HAP-1 (cell line): ENCODE measurements around the gene LRG1.

ENCODE experiments used
- DNase-seq, 2 experiments: peaks; one replicate each; pipeline ENCODE4 v3.0.0-alpha.2; 2016 to 2020; ENCODE audit warnings: low spot score in 2 of 2
- H3K27me3 ChIP-seq: fragments of 250-450 bp; sonication (Bioruptor Pico); 2 replicates; pipeline ENCODE4 v1.5.1; 2020; ENCODE audit warnings: low read depth, mild to moderate bottlenecking, moderate library complexity
- H3K36me3 ChIP-seq: fragments of 250-450 bp; sonication (Bioruptor Pico); replicated peaks from 2 replicates; pipeline ENCODE4 v1.5.1; 2020; ENCODE audit warnings: mild to moderate bottlenecking
- H3K4me1 ChIP-seq: fragments of 250-450 bp; sonication (Bioruptor Pico); 2 replicates; pipeline ENCODE4 v1.5.1; 2020; ENCODE audit warnings: mild to moderate bottlenecking
- H3K4me3 ChIP-seq: fragments of 250-450 bp; sonication (Bioruptor Pico); 2 replicates; pipeline ENCODE4 v1.5.1; 2020; ENCODE audit warnings: mild to moderate bottlenecking, moderate library complexity
- H3K9me3 ChIP-seq: fragments of 250-450 bp; sonication (Bioruptor Pico); 2 replicates; pipeline ENCODE4 v1.5.1; 2020; ENCODE audit warnings: mild to moderate bottlenecking, moderate library complexity
- in situ Hi-C: fragments of 300-500 bp; cut with MboI; formaldehyde crosslinking; loops from 3 replicates; pipeline ENCODE4 v1.14.3; 2020; ENCODE audit warnings: low sequenced_read_pairs, inconsistent platforms, mixed read lengths

The LRG1 gene, protein sequence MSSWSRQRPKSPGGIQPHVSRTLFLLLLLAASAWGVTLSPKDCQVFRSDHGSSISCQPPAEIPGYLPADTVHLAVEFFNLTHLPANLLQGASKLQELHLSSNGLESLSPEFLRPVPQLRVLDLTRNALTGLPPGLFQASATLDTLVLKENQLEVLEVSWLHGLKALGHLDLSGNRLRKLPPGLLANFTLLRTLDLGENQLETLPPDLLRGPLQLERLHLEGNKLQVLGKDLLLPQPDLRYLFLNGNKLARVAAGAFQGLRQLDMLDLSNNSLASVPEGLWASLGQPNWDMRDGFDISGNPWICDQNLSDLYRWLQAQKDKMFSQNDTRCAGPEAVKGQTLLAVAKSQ

DNA sequence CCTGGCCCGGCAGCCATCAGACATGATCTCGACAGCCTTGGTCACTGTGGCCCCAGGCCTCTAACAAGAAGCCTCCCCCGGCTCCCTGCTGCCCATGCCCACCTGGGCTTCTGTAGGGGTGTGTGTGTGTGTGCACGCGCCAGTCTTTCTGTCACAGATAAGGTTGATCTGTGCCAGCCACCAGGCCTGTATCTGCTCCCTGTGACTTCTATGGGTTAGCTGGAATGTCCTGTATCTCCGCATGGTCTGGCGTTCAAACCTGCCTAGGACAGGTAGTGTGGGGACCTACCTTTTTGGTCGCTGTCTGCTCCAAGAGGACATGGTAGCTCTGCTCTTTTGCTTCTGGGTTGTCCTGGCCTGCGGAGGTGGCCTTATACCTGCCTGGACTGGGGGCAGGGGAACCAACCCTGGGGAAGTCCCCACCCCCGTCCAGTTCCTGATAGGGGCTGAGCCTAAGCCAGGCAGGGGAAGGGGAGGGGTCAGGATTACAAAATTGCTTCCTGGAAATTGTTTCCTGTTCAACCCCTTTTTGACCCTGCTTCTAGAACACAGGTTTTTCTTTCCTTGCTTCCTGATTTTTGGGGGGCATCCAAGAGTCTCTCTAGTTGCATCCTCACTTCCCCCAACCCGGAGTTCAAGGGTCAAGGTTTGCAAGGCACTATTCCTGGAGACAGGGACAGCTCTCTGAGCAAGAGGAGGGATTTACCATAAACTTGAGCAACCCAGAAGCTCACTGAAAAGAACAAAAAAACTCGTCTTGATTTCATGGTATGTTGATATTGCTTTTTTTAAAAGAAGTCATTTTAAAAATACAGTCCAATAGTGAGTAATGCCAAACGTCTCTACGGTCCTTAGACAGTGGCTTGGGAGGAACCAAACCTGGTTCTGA is at the start of gene LRG1:
Gene LRG1, minus strand, starts transcription at position 344 of the 889 bp plus-strand sequence. Its CDS starts 23 bp downstream, at position 321.
- Histone ChIP-seq H3K27me3 (no peaks in the 10 kb centered on the region), H3K36me3 (no peaks in the 10 kb centered on the region), H3K4me1 (peaks cover 8% of the 10 kb centered on the region), H3K9me3 (no peaks in the 10 kb centered on the region; the same call in 1 of the 2 replicates), H3K4me3 (no peak within 1 kb of the TSS)
- no peak for DNase-seq
- in situ Hi-C loops, result no loop called here

DNA sequence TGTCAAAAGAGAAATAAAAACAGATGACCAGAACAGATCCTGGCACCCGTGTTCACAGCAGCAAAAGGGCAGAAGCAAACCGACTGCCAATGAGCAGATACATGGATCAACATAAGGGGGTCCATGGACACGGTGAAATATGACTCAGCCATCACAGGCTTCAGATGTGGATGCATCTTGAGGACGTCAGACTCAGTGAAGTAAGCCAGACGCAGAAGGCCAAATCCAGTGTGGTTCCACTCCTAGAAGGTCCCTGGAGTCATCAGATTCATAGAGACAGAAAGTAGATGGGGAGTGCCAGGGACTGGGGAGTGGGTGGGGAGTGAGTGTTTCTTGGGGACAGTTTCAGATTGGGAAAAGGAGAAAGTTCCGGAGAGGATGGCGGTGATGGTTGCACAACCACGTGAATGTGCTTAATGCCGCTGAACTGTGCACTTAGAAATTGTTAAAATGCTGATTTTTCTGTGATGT is 48.5 kb upstream of the LRG1 start:
- no peaks in the 10 kb centered on the region for H3K27me3 ChIP-seq
- in situ Hi-C loops, result no loop called here
- peaks cover 7% of the 10 kb centered on the region; the same call in 1 of the 2 replicates for H3K4me1 ChIP-seq
- DNase-seq, result no peak
- H3K36me3 ChIP-seq, result no peaks in the 10 kb centered on the region
- H3K4me3 ChIP-seq, result no peak overlapping the region
- no peaks in the 10 kb centered on the region for H3K9me3 ChIP-seq

DNA sequence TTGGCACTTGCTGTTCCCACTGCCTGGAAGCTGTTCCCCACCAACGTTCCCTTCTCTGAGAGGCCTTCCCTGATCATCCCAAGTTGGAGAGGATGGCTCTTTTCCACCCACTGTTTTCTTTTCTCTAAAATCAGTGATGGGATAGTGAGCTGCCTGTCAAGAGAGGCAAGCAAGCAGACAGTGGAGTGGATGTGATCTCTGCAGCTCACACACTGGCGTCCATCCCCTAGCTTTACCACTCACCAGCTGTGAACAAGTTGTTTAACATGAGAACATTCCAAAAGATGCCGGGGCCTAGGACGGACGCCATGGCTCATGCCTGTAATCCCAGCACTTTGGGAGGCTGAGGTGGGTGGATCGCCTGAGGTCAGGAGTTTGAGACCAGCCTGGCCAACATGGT is 47.7 kb upstream of the LRG1 start:
- Histone ChIP-seq H3K9me3 (no peaks in the 10 kb centered on the region), H3K36me3 (no peaks in the 10 kb centered on the region), H3K4me1 (peaks cover 7% of the 10 kb centered on the region; the same call in 1 of the 2 replicates), H3K4me3 (no peak overlapping the region), H3K27me3 (no peaks in the 10 kb centered on the region)
- no peak for DNase-seq
- in situ Hi-C loops, result no loop called here

DNA sequence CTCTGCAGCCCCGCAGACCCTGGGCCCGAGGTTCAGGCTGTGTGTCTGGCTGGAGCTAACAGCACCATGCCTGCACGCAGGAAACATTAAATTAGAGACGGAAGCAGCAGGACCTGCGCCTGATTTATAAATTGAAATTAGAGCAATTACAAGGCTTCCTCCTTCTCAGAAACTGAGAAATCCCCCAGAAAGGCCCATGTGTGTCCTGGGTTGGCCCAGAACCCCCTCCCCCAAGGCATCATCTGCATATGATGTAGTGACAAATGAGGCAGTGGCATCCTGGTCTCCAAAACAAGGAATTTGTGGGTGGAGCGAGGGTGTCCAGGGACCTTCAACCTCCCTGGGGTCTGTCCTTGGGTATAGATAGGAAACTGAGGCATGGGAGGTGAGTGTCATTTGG is 46.9 kb upstream of the LRG1 start:
- H3K27me3 ChIP-seq, result no peaks in the 10 kb centered on the region
- H3K4me1 ChIP-seq, result peaks cover 11% of the 10 kb centered on the region
- in situ Hi-C loops, result no loop called here
- no peaks in the 10 kb centered on the region for H3K36me3 ChIP-seq
- no peak overlapping the region for H3K4me3 ChIP-seq
- no peaks in the 10 kb centered on the region for H3K9me3 ChIP-seq
- no peak for DNase-seq

DNA sequence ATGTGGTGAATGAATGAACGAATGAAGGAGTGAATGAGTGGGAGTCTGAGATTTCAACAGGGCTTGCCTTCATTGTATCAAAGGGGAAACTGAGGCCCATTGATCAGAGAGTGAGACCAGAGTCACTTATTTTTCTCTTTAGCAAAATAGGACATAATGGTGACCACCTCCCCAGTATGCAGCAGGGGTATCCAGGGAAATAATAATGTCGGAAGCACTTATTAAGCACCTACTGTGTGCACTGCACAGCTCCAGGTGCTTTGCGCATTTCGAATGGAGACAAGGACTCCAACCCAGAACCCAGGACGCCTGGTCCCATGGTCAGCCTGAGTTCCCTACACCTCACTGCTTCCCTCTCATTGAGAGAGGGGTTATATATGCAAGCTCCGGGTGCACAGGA is 46.4 kb upstream of the LRG1 start:
- Histone ChIP-seq H3K27me3 (no peaks in the 10 kb centered on the region), H3K36me3 (no peaks in the 10 kb centered on the region), H3K9me3 (no peaks in the 10 kb centered on the region), H3K4me1 (peaks cover 11% of the 10 kb centered on the region), H3K4me3 (no peak overlapping the region)
- no peak for DNase-seq
- in situ Hi-C loops, result no loop called here

DNA sequence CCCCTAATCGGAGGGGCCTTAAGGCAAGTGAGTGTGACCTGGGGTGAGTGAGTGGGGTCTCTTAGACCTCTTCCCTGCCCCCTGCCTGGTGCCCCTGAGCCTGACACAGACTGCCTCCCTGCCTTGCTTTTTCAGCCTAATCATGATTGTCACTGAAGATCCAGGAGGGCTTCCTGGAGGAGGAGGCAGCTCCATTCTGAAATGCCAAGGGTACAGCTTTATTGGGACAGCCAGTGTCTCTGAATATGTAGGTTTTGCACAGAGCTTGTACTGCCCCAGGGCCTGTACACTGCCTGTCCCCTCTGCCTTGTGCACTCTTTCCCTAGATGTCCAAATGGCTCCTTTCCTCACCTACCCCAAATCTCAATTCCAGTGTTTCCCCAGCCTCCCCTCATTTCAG is 45.7 kb upstream of the LRG1 start:
- in situ Hi-C loops, result no loop called here
- H3K27me3 ChIP-seq, result no peaks in the 10 kb centered on the region
- H3K4me3 ChIP-seq, result no peak overlapping the region

DNA sequence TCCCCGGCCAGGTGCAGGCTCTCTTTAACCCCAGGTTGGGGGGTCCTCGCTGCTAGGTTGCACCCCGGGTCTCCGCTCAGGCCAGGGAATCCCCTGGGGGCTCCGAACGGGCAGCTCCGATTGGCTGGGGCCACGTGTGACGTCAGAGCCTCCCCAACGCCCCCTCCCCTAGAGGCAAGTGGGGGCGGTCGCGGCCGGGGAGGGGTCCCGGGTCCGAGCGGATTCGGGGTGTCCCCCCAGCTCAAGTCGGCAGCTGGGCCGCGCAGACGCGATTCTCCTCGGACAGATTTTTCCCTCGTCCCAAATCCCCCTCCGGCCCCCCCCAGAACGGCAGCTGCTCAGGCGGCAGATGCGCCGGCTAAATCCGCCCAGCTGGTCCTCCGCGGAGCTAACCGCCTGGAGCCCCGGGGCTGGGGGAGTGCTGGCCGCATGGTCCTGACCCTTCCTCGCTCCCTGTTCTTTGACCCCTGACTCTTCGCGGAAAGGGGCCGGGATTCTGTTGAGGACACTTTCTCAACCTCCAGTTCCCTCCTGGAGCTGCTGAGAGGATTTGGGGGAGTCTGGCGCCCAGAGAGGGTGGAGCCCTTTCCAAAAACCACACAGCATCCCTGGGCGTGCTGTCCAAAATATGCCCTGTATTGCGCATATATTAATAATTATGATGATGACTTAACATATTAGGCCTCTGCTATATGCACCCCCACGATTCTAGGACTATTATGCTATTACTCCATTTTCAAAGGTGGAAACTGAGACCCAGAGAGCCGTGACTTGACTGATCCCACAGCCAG is 45.0 kb upstream of the LRG1 start:
- Histone ChIP-seq H3K4me3 (peak overlapping the region; percentile 56), H3K27me3 (no peaks in the 10 kb centered on the region), H3K36me3 (no peaks in the 10 kb centered on the region), H3K9me3 (no peaks in the 10 kb centered on the region), H3K4me1 (peaks cover 11% of the 10 kb centered on the region)
- in situ Hi-C loops, result no loop called here
- peak in 1 of 2 experiments; percentile 63 for DNase-seq

More for the DNA sequence above, 45.7 kb upstream of the LRG1 start:
- Histone ChIP-seq H3K9me3 (no peaks in the 10 kb centered on the region), H3K36me3 (no peaks in the 10 kb centered on the region), H3K4me1 (peaks cover 11% of the 10 kb centered on the region)
- DNase-seq, result no peak

DNA sequence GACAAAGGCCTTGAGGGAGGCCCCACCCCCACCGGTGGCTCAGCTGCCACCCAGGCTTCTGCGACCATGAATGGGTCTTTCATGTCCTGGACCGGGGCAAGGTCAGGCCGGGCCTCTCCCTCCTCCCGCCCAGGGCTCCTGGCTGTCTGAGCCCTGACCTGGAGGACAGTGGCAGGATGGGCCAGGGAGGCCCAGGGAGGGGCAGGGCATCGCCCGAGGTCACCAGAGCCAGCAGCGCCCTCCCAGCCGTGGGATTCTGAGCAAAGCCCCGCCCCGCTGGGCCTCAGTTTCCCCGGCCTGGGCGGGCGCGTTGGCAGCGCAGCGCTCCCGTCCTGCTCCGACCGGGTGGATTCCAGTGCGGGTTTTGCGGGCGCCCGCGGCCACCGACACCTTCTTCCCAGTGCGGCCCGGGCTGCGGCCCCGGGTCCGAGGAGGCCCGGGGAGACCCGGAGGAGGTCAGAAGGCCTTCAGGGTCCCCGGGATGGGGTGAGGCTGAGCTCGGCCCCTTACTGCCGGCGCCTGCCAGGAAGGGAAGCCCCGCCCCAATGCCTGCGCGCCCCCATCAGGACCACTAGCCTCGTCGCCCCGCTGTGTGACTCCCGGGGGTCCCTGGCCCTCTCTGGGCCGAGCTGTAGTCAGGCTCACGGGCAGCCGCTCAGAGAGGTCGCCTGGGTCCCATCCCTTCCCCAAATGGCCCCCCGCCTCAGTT is 44.3 kb upstream of the LRG1 start:
- no peaks in the 10 kb centered on the region for H3K27me3 ChIP-seq
- H3K4me3 ChIP-seq, result peak overlapping the region; percentile 56
- no peaks in the 10 kb centered on the region for H3K36me3 ChIP-seq
- H3K4me1 ChIP-seq, result peaks cover 11% of the 10 kb centered on the region
- peak in 1 of 2 experiments; percentile 76 for DNase-seq
- no peaks in the 10 kb centered on the region for H3K9me3 ChIP-seq
- in situ Hi-C loops, result no loop called here

DNA sequence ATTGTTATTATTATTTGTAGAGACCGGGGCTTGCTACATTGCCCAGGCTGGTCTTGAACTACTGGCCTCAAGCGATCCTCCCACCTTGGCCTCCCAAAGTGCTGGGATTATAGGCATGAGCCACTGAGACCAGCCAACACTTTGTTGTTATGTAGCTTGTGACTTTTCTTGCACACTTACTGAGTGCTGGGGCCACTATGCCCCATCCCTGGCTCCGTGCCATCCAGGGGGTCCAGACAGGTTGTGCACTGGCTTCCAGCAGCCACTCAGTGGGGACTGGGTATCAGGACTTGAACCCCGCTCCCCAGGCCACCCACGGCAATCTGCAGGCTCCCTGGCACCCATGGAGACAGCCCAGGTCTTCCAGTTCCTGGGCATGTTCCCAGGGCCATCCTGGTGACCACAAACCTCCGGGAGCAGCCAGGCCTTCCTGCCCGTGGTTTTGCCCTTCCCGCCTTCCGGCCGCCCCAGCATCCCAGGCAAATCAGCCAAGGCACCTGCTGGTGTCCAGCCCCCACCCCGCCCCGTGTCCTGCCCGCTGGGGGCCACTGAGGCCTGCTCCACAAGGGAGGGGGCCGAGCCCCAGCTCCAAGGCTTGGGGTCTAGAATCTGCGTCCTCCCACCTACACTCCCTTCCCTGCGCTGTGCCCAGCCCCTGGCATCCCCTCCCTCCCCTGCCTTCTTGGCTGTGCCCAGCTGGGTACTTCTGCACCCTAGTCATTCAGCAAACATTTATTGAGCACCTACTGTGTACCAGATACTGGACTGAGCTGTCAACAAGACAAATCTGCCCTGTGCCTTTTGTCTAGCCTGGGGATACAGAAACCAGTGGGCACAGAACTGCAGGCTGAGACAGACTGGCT is 43.4 kb upstream of the LRG1 start:
- Histone ChIP-seq H3K4me3 (no peak overlapping the region), H3K9me3 (no peaks in the 10 kb centered on the region), H3K36me3 (no peaks in the 10 kb centered on the region), H3K4me1 (peaks cover 11% of the 10 kb centered on the region), H3K27me3 (no peaks in the 10 kb centered on the region)
- DNase-seq, result no peak
- in situ Hi-C loops, result no loop called here

DNA sequence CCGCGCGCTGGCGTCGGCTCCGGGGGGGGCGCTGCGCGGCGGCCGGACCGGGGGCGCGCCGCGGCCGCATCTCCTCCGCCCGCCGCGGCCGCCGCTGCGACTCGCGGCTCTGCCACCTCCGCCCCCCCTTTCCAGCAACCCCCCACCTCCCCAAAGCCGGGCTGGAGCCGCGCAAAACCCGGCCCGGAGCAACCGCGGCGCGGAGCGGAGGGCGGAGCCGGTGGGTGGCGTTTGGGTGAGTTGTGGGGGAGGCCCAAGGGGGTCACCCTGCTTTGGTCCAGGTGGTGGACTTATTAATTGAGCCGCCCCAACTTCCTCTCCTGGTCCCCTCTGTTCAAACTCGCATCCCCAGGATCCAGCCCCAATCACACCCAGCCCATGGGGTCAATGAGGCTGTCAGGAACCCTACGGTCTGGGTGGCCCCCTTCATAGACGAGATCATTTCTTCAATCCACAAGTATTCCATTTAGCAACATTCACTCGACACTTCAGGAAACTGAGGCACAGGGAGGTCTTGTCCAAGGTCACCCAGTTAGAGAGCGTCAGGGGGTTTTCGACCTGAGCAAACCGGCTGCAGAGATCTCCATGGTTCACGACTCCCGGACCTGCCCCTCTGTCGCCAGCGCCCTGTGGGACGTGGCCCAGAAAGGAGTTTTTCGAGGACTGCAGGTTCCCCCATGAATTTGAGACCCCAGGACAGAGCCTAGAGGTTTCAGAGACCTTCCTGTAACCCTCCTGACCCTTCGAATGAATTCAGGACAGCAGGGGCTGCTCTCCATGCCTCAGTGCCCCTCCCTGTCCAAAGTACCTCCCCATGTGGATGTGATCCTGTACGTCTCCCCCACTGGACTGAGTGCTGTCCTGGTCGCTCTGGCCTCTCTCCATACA is 42.1 kb upstream of the LRG1 start:
- no peaks in the 10 kb centered on the region for H3K36me3 ChIP-seq
- peak overlapping the region; percentile 16 for H3K4me3 ChIP-seq
- peaks cover 11% of the 10 kb centered on the region for H3K4me1 ChIP-seq
- H3K9me3 ChIP-seq, result no peaks in the 10 kb centered on the region
- peak; percentile 29 to 77 for DNase-seq
- H3K27me3 ChIP-seq, result no peaks in the 10 kb centered on the region
- in situ Hi-C loops, result no loop called here

DNA sequence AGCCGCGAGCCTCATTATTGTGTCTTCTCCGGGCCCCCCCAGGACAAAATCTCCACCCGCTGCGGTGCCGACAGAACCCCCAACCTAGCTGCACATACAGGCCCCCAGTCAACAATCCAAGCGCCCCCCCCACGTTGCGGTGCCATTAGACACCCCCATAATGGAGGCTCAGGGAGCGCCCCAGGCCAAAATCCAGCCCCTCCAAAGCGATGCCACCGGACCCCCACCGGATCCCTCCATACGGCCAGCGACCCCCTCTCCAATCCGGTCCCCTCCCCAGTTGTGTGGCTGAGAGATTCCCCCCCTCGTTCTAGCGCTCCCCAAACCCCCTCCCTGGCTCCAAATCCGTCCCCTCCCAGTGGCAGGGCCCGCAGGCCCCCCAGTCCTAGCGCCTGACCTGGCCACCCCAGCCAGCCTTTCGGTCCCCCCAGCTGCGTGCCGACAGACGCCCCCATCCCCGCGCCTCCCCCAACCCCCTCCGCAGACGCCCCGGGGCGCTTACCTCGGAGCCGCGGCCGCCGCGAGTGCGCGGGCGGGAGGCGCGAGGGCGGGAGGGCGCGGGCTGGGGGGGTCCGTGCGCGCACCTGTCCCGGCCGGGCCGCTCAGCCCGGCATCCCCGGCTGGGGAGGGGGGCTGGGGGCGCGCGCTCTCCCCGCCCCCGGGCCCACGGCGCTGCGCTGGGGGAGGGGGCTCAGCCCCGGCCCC is 41.3 kb upstream of the LRG1 start:
- peak overlapping the region; percentile 45 for H3K4me3 ChIP-seq
- DNase-seq, result no peak
- in situ Hi-C loops, result no loop called here
- no peaks in the 10 kb centered on the region for H3K36me3 ChIP-seq
- peaks cover 11% of the 10 kb centered on the region for H3K4me1 ChIP-seq
- H3K27me3 ChIP-seq, result no peaks in the 10 kb centered on the region
- H3K9me3 ChIP-seq, result no peaks in the 10 kb centered on the region
